Panc1 (cell line): Measurements from ENCODE around the gene PKP4. TPM values are rescaled to one million over a fixed set of nuclear protein-coding genes. Genes with fewer than 3 reads are reported as not detected.

Source experiments
- ATAC-seq: fragments of 200-7000 bp; cut with Tn5 transposase; 2 replicates; pipeline ENCODE4 v1.9.1; 2020; ENCODE audit warnings: mild to moderate bottlenecking, moderate library complexity
- BruUV-seq: library from RNA; stranded (reverse); fragments of 400-500 nt; replicated peaks from 2 replicates; lab custom pipeline; 2021; lab: Mats Ljungman, UMichigan
- CTCF ChIA-PET: fragments of 300-600 bp; sonication (Branson Sonifier 250); formaldehyde crosslinking; loops from one replicate; lab custom pipeline; 2022; ENCODE audit warnings: antibody characterized with exemption; lab: Charles Lee
- POLR2A ChIA-PET: fragments of 300-600 bp; sonication (Branson Sonifier 250); formaldehyde crosslinking; loops from one replicate; lab custom pipeline; 2022; ENCODE audit warnings: antibody characterized with exemption; lab: Charles Lee
- DNase-seq: peaks from one replicate; pipeline ENCODE4 v3.0.0-alpha.2; 2010; ENCODE audit warnings: low read depth, low spot score
- H3K27ac ChIP-seq: 2 replicates; pipeline ENCODE4 v1.5.1; 2011; ENCODE audit warnings: mild to moderate bottlenecking, low read length, inconsistent platforms
- H3K27me3 ChIP-seq: fragments of 200-500 bp; sonication (Bioruptor generic); 2 replicates; pipeline ENCODE4 v1.6.0; 2014; ENCODE audit warnings: low read length, inconsistent platforms; ENCODE audit not compliant: control insufficient read depth, insufficient read depth
- H3K36me3 ChIP-seq: fragments of 200-500 bp; sonication (Bioruptor generic); 2 replicates; pipeline ENCODE4 v1.5.1; 2014; ENCODE audit warnings: inconsistent platforms, mild to moderate bottlenecking, low read length, moderate library complexity; ENCODE audit not compliant: control insufficient read depth, insufficient read depth
- H3K4me1 ChIP-seq: 2 replicates; pipeline ENCODE4 v1.5.1; 2011; ENCODE audit warnings: inconsistent platforms, mild to moderate bottlenecking, low read length, moderate library complexity; ENCODE audit not compliant: control insufficient read depth, insufficient read depth
- H3K4me3 ChIP-seq, 2 experiments: 2 replicates each; pipeline ENCODE4 v1.5.1; 2011 to 2012; ENCODE audit warnings: low read depth in 2 of 2, low read length in 2 of 2, mild to moderate bottlenecking in 2 of 2, inconsistent platforms in 1 of 2, moderate library complexity in 1 of 2
- H3K9me3 ChIP-seq: fragments of 200-500 bp; sonication (Bioruptor generic); 2 replicates; pipeline ENCODE4 v1.5.1; 2014; ENCODE audit warnings: low read depth, mild to moderate bottlenecking, inconsistent platforms, low read length, moderate library complexity; ENCODE audit not compliant: control insufficient read depth, insufficient read depth
- CTCF ChIP-seq: fragments of 450-650 bp; IDR thresholded peaks from 2 replicates; pipeline ENCODE4 v1.5.1; 2017; ENCODE audit warnings: mild to moderate bottlenecking
- POLR2AphosphoS5 ChIP-seq: IDR thresholded peaks from 2 replicates; pipeline ENCODE4 v1.6.1; 2012; ENCODE audit warnings: mild to moderate bottlenecking, low read depth, low read length, moderate library complexity
- SIN3A ChIP-seq: IDR thresholded peaks from 2 replicates; pipeline ENCODE4 v1.6.1; 2012; ENCODE audit warnings: low read depth, mild to moderate bottlenecking, low read length, moderate library complexity, borderline replicate concordance; ENCODE audit not compliant: insufficient read depth
- TCF7L2 ChIP-seq: IDR thresholded peaks from 2 replicates; pipeline ENCODE4 v1.6.1; 2011; ENCODE audit warnings: mild to moderate bottlenecking, low read depth, low read length, inconsistent platforms
- in situ Hi-C: cut with HindIII; loops from 2 replicates; pipeline ENCODE4 v1.10.0; 2016; ENCODE audit warnings: low sequenced_read_pairs, low pct_unique_long_range_greater_than_20kb
- intact Hi-C: fragments of 100-400 bp; cut with micrococcal nuclease; formaldehyde crosslinking; loops from one replicate; pipeline ENCODE4 v1.10.0; 2022; ENCODE audit not compliant: unreplicated experiment
- total RNA-seq: library from RNA; stranded (reverse); gene quantifications from one replicate; pipeline ENCODE4 v1.2.1, GENCODE V29; 2021; ENCODE audit not compliant: unreplicated experiment
- TF ChIP-seq, protein P1 (sequence below), 2 experiments: IDR thresholded peaks; 2 replicates each; pipeline ENCODE4 v1.6.1; 2011 to 2012; ENCODE audit warnings: low read depth in 2 of 2, control low read depth in 1 of 2, low read length in 1 of 2, mild to moderate bottlenecking in 1 of 2, moderate library complexity in 1 of 2; ENCODE audit not compliant: insufficient read depth in 1 of 2

Gene PKP4
- total RNA-seq, 1 experiment from 2014 or later, result 81.7 TPM

DNA sequence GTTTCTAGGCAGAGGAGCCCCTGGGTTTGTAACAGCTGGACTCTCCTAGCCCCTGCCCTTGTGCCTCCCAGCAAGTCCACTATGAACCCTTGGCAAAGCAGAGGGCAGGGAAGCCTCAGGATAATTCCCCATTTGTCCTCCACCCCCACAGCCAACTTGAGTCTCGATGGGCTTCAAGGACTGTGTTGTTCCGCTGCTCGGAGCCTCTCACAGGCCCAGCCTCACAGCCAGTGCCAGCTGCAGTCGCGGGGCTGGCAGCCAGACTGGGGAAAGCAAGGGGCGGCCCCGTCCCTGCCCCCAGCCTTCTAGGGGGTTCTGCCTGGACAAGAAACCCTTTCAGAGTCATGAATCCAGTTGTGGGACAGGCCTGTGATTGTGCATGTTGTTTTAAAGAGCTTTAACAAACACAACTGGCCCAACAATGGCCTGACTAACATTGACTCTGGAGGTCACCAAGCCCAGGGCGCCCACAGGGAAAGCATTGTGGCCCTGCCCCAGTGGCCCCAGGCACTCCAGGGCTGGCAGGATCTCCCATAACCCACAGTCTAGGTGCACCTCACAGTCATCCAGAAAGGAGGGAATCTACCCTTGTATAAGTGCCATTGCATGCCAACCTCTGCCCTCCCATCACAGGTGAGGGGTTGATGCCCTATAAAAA, 266.6 kb downstream of the PKP4 start:
- Histone ChIP-seq H3K27ac (no peak overlapping the region), H3K9me3 (no peaks in the 10 kb centered on the region), H3K27me3 (0 out of 2 replicates have a peak, but pooled peaks cover 2% of the 10 kb centered on the region), H3K4me3 (peak overlapping the region in 1 of 2 experiments; percentile 29; a peak in 2 of 4 replicates), H3K36me3 (no peaks in the 10 kb centered on the region), H3K4me1 (peaks cover 20% of the 10 kb centered on the region)
- ATAC-seq (peak; percentile 50), DNase-seq (no peak)
- TF ChIP-seq POLR2AphosphoS5, result no peak
- TF ChIP-seq SIN3A, result no peak
- TF ChIP-seq CTCF, result no peak
- TF ChIP-seq, protein P1, sequence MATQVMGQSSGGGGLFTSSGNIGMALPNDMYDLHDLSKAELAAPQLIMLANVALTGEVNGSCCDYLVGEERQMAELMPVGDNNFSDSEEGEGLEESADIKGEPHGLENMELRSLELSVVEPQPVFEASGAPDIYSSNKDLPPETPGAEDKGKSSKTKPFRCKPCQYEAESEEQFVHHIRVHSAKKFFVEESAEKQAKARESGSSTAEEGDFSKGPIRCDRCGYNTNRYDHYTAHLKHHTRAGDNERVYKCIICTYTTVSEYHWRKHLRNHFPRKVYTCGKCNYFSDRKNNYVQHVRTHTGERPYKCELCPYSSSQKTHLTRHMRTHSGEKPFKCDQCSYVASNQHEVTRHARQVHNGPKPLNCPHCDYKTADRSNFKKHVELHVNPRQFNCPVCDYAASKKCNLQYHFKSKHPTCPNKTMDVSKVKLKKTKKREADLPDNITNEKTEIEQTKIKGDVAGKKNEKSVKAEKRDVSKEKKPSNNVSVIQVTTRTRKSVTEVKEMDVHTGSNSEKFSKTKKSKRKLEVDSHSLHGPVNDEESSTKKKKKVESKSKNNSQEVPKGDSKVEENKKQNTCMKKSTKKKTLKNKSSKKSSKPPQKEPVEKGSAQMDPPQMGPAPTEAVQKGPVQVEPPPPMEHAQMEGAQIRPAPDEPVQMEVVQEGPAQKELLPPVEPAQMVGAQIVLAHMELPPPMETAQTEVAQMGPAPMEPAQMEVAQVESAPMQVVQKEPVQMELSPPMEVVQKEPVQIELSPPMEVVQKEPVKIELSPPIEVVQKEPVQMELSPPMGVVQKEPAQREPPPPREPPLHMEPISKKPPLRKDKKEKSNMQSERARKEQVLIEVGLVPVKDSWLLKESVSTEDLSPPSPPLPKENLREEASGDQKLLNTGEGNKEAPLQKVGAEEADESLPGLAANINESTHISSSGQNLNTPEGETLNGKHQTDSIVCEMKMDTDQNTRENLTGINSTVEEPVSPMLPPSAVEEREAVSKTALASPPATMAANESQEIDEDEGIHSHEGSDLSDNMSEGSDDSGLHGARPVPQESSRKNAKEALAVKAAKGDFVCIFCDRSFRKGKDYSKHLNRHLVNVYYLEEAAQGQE (IDR thresholded peaks at IDR 0.05; ENCODE audit: insufficient read depth in 1 of 2, low read depth in 2 of 2, low read length in 1 of 2), result no peak
- TF ChIP-seq TCF7L2, result no peak
- BruUV-seq, result no TSS peak
- intact Hi-C loops (no loop called here), in situ Hi-C loops (no loop called here)
- CTCF ChIA-PET, result no interaction called here
- POLR2A ChIA-PET, result no interaction called here

DNA sequence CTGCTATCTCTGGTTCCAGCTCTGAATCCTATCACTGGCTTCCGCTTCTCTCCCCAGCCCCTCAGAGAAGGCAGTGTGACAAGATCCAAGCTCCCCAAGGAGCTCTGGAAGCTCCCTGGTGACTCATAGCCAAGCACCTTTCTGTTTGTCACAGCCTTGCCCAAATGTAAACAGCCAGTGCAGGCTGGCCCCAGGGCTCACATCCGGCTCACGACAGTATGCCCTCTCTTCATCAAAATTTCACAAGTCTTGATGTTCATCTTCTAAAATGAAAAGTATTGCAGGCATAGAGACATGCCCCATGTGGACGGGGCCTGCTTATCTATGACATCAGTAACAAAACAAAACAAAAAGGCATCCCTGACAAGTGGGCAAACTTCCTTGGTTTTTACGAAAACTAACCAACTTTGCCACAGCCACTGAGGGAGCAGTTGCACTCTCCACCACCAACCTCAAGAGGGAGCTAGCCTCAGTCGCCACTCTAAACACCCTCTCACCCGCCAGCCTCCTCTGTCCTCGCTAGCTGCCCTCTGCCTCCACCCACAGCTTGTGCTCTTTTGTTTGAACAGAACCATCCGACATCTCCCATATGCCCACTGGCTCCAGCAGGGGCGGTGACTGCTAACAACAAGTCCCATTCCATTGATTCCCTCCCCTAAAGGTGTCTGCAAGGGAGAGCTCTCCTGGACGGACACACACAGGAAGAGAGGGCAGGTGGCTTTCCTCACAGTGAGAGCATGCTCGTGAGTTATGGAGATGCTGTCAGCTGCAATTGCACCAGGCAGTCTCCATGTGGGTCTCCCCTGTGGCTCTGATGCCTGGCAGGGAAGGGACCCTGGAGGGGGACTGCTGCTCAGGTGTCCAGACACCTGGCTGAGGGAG, 267.4 kb downstream of the PKP4 start:
- ChIA-PET POLR2A (interaction anchor here (0.7 kb wide), 1 partner anchor 52 kb away, joined by 3 read pairs; no protein-coding TSS in a partner anchor), CTCF (interaction anchor here (0.6 to 1.6 kb wide), 6 partner anchors 14 to 700 kb away, joined by 3 to 8 read pairs (median 3); no protein-coding TSS in a partner anchor)
- no peak overlapping the region for H3K27ac ChIP-seq
- no peaks in the 10 kb centered on the region for H3K9me3 ChIP-seq
- DNase-seq, result peak; percentile 30
- TF ChIP-seq TCF7L2, result no peak
- TF ChIP-seq, protein P1 (IDR thresholded peaks at IDR 0.05; ENCODE audit: insufficient read depth in 1 of 2, low read depth in 2 of 2, low read length in 1 of 2), result no peak
- no peak for TF ChIP-seq POLR2AphosphoS5
- TF ChIP-seq SIN3A, result no peak
- no peak; the same call in 1 of the 2 replicates for TF ChIP-seq CTCF
- H3K4me1 ChIP-seq, result peaks cover 20% of the 10 kb centered on the region
- peak overlapping the region in 1 of 2 experiments; percentile 29; a peak in 2 of 4 replicates for H3K4me3 ChIP-seq
- in situ Hi-C loops, result no loop called here
- 0 out of 2 replicates have a peak, but pooled peaks cover 2% of the 10 kb centered on the region for H3K27me3 ChIP-seq
- intact Hi-C loops, result no loop called here
- peak; percentile 73 for ATAC-seq
- no TSS peak for BruUV-seq
- no peaks in the 10 kb centered on the region for H3K36me3 ChIP-seq
